H9 (cell line): ENCODE results near the gene SERPINE2. TPM values are rescaled to one million over a fixed set of nuclear protein-coding genes. Genes with fewer than 3 reads are reported as not detected.

Experiments used
- DNase-seq: peaks from one replicate; pipeline ENCODE4 v3.0.0-alpha.2; 2017
- H2AFZ ChIP-seq: one replicate; pipeline ENCODE4 v1.6.1; 2013; ENCODE audit warnings: mild to moderate bottlenecking, low read length, control low read depth, moderate library complexity
- H2AK5ac ChIP-seq: 2 replicates; pipeline ENCODE4 v1.6.1; 2013; ENCODE audit warnings: low read length, control low read depth, mixed read lengths; ENCODE audit not compliant: insufficient read length
- H2BK120ac ChIP-seq: one replicate; pipeline ENCODE4 v1.6.1; 2013; ENCODE audit warnings: low read depth, mild to moderate bottlenecking, low read length, control low read depth, inconsistent platforms; ENCODE audit not compliant: poor library complexity, severe bottlenecking
- H2BK12ac ChIP-seq: 2 replicates; pipeline ENCODE4 v1.6.1; 2013; ENCODE audit warnings: low read length, control low read depth, mixed read lengths, low read depth; ENCODE audit not compliant: insufficient read length
- H2BK15ac ChIP-seq: 2 replicates; pipeline ENCODE4 v1.6.1; 2013; ENCODE audit warnings: low read depth, low read length, control low read depth
- H2BK20ac ChIP-seq: one replicate; pipeline ENCODE4 v1.6.1; 2013; ENCODE audit warnings: low read depth, mild to moderate bottlenecking, low read length, control low read depth, inconsistent platforms; ENCODE audit not compliant: poor library complexity, severe bottlenecking
- H2BK5ac ChIP-seq: 2 replicates; pipeline ENCODE4 v1.6.1; 2013; ENCODE audit warnings: low read length, control low read depth, mixed read lengths; ENCODE audit not compliant: insufficient read length
- H3K14ac ChIP-seq: 2 replicates; pipeline ENCODE4 v1.6.1; 2013; ENCODE audit warnings: low read length, control low read depth; ENCODE audit not compliant: insufficient read depth
- H3K18ac ChIP-seq: 2 replicates; pipeline ENCODE4 v1.6.1; 2013; ENCODE audit warnings: low read depth, mild to moderate bottlenecking, mixed read lengths, low read length, control low read depth; ENCODE audit not compliant: insufficient read length
- H3K23ac ChIP-seq: 2 replicates; pipeline ENCODE4 v1.6.1; 2013; ENCODE audit warnings: low read length, control low read depth, mixed read lengths, low read depth; ENCODE audit not compliant: insufficient read length
- H3K23me2 ChIP-seq: 2 replicates; pipeline ENCODE4 v1.6.1; 2013; ENCODE audit warnings: low read depth, mild to moderate bottlenecking, mixed read lengths, low read length, control low read depth; ENCODE audit not compliant: insufficient read length, poor library complexity, severe bottlenecking
- H3K27ac ChIP-seq: 2 replicates; pipeline ENCODE4 v1.5.1; 2013; ENCODE audit warnings: low read length, control low read depth, mixed read lengths, low read depth; ENCODE audit not compliant: insufficient read length
- H3K27me3 ChIP-seq: 2 replicates; pipeline ENCODE4 v1.6.1; 2013; ENCODE audit warnings: low read length, control low read depth, inconsistent platforms; ENCODE audit not compliant: insufficient read depth
- H3K4ac ChIP-seq: 2 replicates; pipeline ENCODE4 v1.6.1; 2013; ENCODE audit warnings: low read depth, mild to moderate bottlenecking, control low read depth, inconsistent platforms, low read length, moderate library complexity
- H3K4me1 ChIP-seq: 2 replicates; pipeline ENCODE4 v1.6.1; 2013; ENCODE audit warnings: low read length, control low read depth, inconsistent platforms; ENCODE audit not compliant: insufficient read depth
- H3K4me2 ChIP-seq: 2 replicates; pipeline ENCODE4 v1.6.1; 2013; ENCODE audit warnings: low read length, control low read depth, mixed read lengths; ENCODE audit not compliant: insufficient read length, insufficient read depth
- H3K56ac ChIP-seq: 2 replicates; pipeline ENCODE4 v1.6.1; 2013; ENCODE audit warnings: low read depth, mild to moderate bottlenecking, mixed read lengths, low read length, control low read depth; ENCODE audit not compliant: insufficient read length
- H3K79me1 ChIP-seq: 2 replicates; pipeline ENCODE4 v1.6.1; 2013; ENCODE audit warnings: low read depth, mild to moderate bottlenecking, moderate library complexity, low read length, control low read depth, inconsistent platforms; ENCODE audit not compliant: insufficient read depth, poor library complexity, severe bottlenecking
- H3K79me2 ChIP-seq: 2 replicates; pipeline ENCODE4 v1.6.1; 2013; ENCODE audit warnings: low read length, control low read depth, inconsistent platforms; ENCODE audit not compliant: insufficient read depth
- H3K9ac ChIP-seq: 2 replicates; pipeline ENCODE4 v1.6.1; 2013; ENCODE audit warnings: low read length, control low read depth, mixed read lengths; ENCODE audit not compliant: insufficient read length; ENCODE audit errors: extremely low read depth
- H3K9me3 ChIP-seq: one replicate; pipeline ENCODE4 v1.6.1; 2013; ENCODE audit warnings: low read depth, low read length, inconsistent platforms; ENCODE audit not compliant: control insufficient read depth
- H3T11ph ChIP-seq: one replicate; pipeline ENCODE4 v1.6.1; 2013; ENCODE audit warnings: mild to moderate bottlenecking, low read length, control low read depth, inconsistent platforms
- H4K20me1 ChIP-seq: one replicate; pipeline ENCODE4 v1.6.1; 2013; ENCODE audit not compliant: control insufficient read depth, insufficient read length, insufficient read depth
- H4K5ac ChIP-seq: 2 replicates; pipeline ENCODE4 v1.6.1; 2013; ENCODE audit warnings: low read depth, mild to moderate bottlenecking, mixed read lengths, low read length, control low read depth; ENCODE audit not compliant: insufficient read length
- H4K8ac ChIP-seq: replicated peaks from 2 replicates; pipeline ENCODE4 v1.6.1; 2013; ENCODE audit warnings: low read length, control low read depth, mixed read lengths, low read depth; ENCODE audit not compliant: insufficient read length
- H4K91ac ChIP-seq: 2 replicates; pipeline ENCODE4 v1.6.1; 2013; ENCODE audit warnings: low read depth, mild to moderate bottlenecking, moderate library complexity, mixed read lengths, low read length, control low read depth; ENCODE audit not compliant: insufficient read length
- H3K27ac Mint-ChIP-seq, 3 experiments: 2 replicates in 2 of 3; 3 replicates in 1 of 3; pipeline ENCODE4 v1.8.0; 2020 to 2021; ENCODE audit warnings: mixed read lengths in 3 of 3, mild to moderate bottlenecking in 1 of 3, moderate library complexity in 1 of 3
- H3K27me3 Mint-ChIP-seq: 2 replicates; pipeline ENCODE4 v1.8.0; 2021; ENCODE audit warnings: low read depth, mild to moderate bottlenecking, moderate library complexity, mixed read lengths
- H3K36me3 Mint-ChIP-seq, 3 experiments: 2 replicates in 2 of 3; 3 replicates in 1 of 3; pipeline ENCODE4 v1.8.0; 2020 to 2021; ENCODE audit warnings: low read depth in 3 of 3, mixed read lengths in 3 of 3; ENCODE audit not compliant: insufficient read depth in 1 of 3
- H3K4me1 Mint-ChIP-seq, 2 experiments: 2 replicates each; pipeline ENCODE4 v1.8.0; 2020; ENCODE audit warnings: mixed read lengths in 2 of 2
- H3K4me3 Mint-ChIP-seq, 2 experiments: 2 replicates in 1 of 2; 3 replicates in 1 of 2; pipeline ENCODE4 v1.8.0; 2020 to 2021; ENCODE audit warnings: mild to moderate bottlenecking in 2 of 2, mixed read lengths in 2 of 2, moderate library complexity in 1 of 2
- H3K9me3 Mint-ChIP-seq, 2 experiments: 2 replicates in 1 of 2; 3 replicates in 1 of 2; pipeline ENCODE4 v1.8.0; 2020; ENCODE audit warnings: mild to moderate bottlenecking in 2 of 2, mixed read lengths in 2 of 2, moderate library complexity in 1 of 2
- CTCF ChIP-seq: fragments of 200-600 bp; sonication (generic); conservative IDR thresholded peaks from 3 replicates; pipeline ENCODE4 v1.8.0; 2021; ENCODE audit warnings: antibody characterized with exemption, mild to moderate bottlenecking
- WGBS: extraction: QIAGEN DNeasy Blood & Tissue Kit; methylation state at CpG from one replicate; pipeline ENCODE4 v1.1.7; 2013; ENCODE audit warnings: missing lambda C conversion rate, low lambda C conversion rate, mixed read lengths; ENCODE audit not compliant: insufficient read length; ENCODE audit errors: extremely low coverage; 5-methylcytosine and 5-hydroxymethylcytosine counted together
- total RNA-seq: library from RNA; stranded (reverse); gene quantifications from 2 replicates; pipeline ENCODE4 v1.2.1, GENCODE V29; 2021

The SERPINE2 gene
- total RNA-seq, 1 experiment from 2014 or later, result 40.0 TPM

GRCh38 chr2:223943135-223943534 lies 96.0 kb downstream of the SERPINE2 start:
- DNase-seq, result no peak
- Histone ChIP-seq H3K9me3 (no peaks in the 10 kb centered on the region), H2BK20ac (no peak overlapping the region), H3K4me2 (peak overlapping the region; percentile 60), H4K5ac (no peak overlapping the region), H3K4me1 (peaks cover 14% of the 10 kb centered on the region), H3K4ac (no peak overlapping the region), H3K56ac (no peak overlapping the region), H3K27ac (no peak overlapping the region), H4K91ac (no peak overlapping the region), H2BK15ac (no peak overlapping the region), H3K79me1 (peaks cover 10% of the 10 kb centered on the region), H4K20me1 (no peaks in the 10 kb centered on the region), H3T11ph (no peak overlapping the region), H2BK12ac (no peak overlapping the region), H3K23ac (no peak overlapping the region), H4K8ac (no peak overlapping the region), H3K23me2 (peaks cover 2% of the 10 kb centered on the region), H2AK5ac (no peak overlapping the region), H2AFZ (no peak overlapping the region), H3K79me2 (peaks cover 25% of the 10 kb centered on the region; the same call in 1 of the 2 replicates), H3K18ac (no peak overlapping the region), H3K27me3 (no peaks in the 10 kb centered on the region), H3K14ac (no peak overlapping the region), H3K9ac (no peak overlapping the region), H2BK120ac (no peak overlapping the region), H2BK5ac (no peak overlapping the region)
- Mint-ChIP-seq H3K27me3 (peaks cover 2% of the 10 kb centered on the region; the same call in 1 of the 2 replicates), H3K4me1 (peaks cover 44 to 48% of the 10 kb centered on the region in 2 experiments), H3K9me3 (no peaks in the 10 kb centered on the region; a peak in 1 of 5 replicates), H3K4me3 (peak overlapping the region; percentile 97 to 99), H3K36me3 (peaks cover 11 to 16% (median 13%) of the 10 kb centered on the region in 3 experiments), H3K27ac (peak overlapping the region in 1 of 3 experiments; percentile 56; a peak in 1 of 7 replicates)
- TF ChIP-seq CTCF, result no peak
- no CpG with 5 or more reads among the region's 1 CpG for WGBS
